Measurements from ENCODE around the gene FRK. TPM values are rescaled to one million over a fixed set of nuclear protein-coding genes. Genes with fewer than 3 reads are reported as not detected.
"Not testable (repeated sequence)": the region's sequence is repeated elsewhere in the genome, so short reads cannot be mapped to it uniquely, and the experiment has no call there.

The FRK gene
- polyA plus RNA-seq, 4 donors = 2.9 to 11.2 (median 5.8) TPM

- no peak for FAIRE-seq
- Histone ChIP-seq H3K4me1 (ENCODE audit: control insufficient read depth in 3 of 3, insufficient read depth in 2 of 3, low read depth in 1 of 3, low read length in 2 of 3) (no peaks in the 10 kb centered on the region), H3K27ac (ENCODE audit: low read depth in 1 of 3, low read length in 2 of 3) (no peak overlapping the region), H3K36me3 (ENCODE audit: control insufficient read depth in 3 of 3, insufficient read depth in 2 of 3, low read depth in 1 of 3, low read length in 3 of 3) (no peaks in the 10 kb centered on the region), H3K9me3 (ENCODE audit: control insufficient read depth in 2 of 2, insufficient read depth in 1 of 2, low read depth in 1 of 2, low read length in 1 of 2) (no peaks in the 10 kb centered on the region), H3K4me3 (ENCODE audit: low read depth in 1 of 3, low read length in 3 of 3) (no peak overlapping the region), H3K27me3 (ENCODE audit: control insufficient read depth in 3 of 3, insufficient read depth in 3 of 3, low read length in 3 of 3) (no peaks in the 10 kb centered on the region)
- no peak for DNase-seq
- WGBS, 3 donors = 91 to 94% (median 93%) methylated on average over 10 of the region's 10 CpGs
Measured at GRCh38 chr6:115890238-115890637, 170.5 kb downstream of the FRK start.

GRCh38 chr6:115888687-115889470 is 171.8 kb downstream of the FRK start:
- not testable (repeated sequence) for H3K36me3 ChIP-seq (ENCODE audit: control insufficient read depth in 3 of 3, insufficient read depth in 2 of 3, low read depth in 1 of 3, low read length in 3 of 3); H3K27me3 ChIP-seq (ENCODE audit: control insufficient read depth in 3 of 3, insufficient read depth in 3 of 3, low read length in 3 of 3); H3K4me1 ChIP-seq (ENCODE audit: control insufficient read depth in 3 of 3, insufficient read depth in 2 of 3, low read depth in 1 of 3, low read length in 2 of 3); H3K27ac ChIP-seq (ENCODE audit: low read depth in 1 of 3, low read length in 2 of 3); FAIRE-seq; H3K9me3 ChIP-seq (ENCODE audit: control insufficient read depth in 2 of 2, insufficient read depth in 1 of 2, low read depth in 1 of 2, low read length in 1 of 2); DNase-seq; H3K4me3 ChIP-seq (ENCODE audit: low read depth in 1 of 3, low read length in 3 of 3)
- WGBS, 3 donors = 95 to 96% (median 95%) methylated on average over 28 to 38 of the region's 38 CpGs

- 80 to 85% (median 82%) methylated on average over 7 of the region's 7 CpGs for WGBS, 3 donors
- Histone ChIP-seq H3K36me3 (ENCODE audit: control insufficient read depth in 3 of 3, insufficient read depth in 2 of 3, low read depth in 1 of 3, low read length in 3 of 3) (no peaks in the 10 kb centered on the region), H3K4me3 (ENCODE audit: low read depth in 1 of 3, low read length in 3 of 3) (no peak overlapping the region), H3K9me3 (ENCODE audit: control insufficient read depth in 2 of 2, insufficient read depth in 1 of 2, low read depth in 1 of 2, low read length in 1 of 2) (no peaks in the 10 kb centered on the region), H3K27ac (ENCODE audit: low read depth in 1 of 3, low read length in 2 of 3) (no peak overlapping the region), H3K27me3 (ENCODE audit: control insufficient read depth in 3 of 3, insufficient read depth in 3 of 3, low read length in 3 of 3) (no peaks in the 10 kb centered on the region), H3K4me1 (ENCODE audit: control insufficient read depth in 3 of 3, insufficient read depth in 2 of 3, low read depth in 1 of 3, low read length in 2 of 3) (no peaks in the 10 kb centered on the region)
- DNase-seq = no peak
- FAIRE-seq = no peak
Measured at GRCh38 chr6:115887891-115888290, 172.8 kb downstream of the FRK start.

GRCh38 chr6:115885636-115886366 is 174.9 kb downstream of the FRK start:
- no peaks in the 10 kb centered on the region for H3K9me3 ChIP-seq (ENCODE audit: control insufficient read depth in 2 of 2, insufficient read depth in 1 of 2, low read depth in 1 of 2, low read length in 1 of 2)
- no peaks in the 10 kb centered on the region for H3K4me1 ChIP-seq (ENCODE audit: control insufficient read depth in 3 of 3, insufficient read depth in 2 of 3, low read depth in 1 of 3, low read length in 2 of 3)
- FAIRE-seq (no peak), DNase-seq (no peak)
- no peaks in the 10 kb centered on the region for H3K36me3 ChIP-seq (ENCODE audit: control insufficient read depth in 3 of 3, insufficient read depth in 2 of 3, low read depth in 1 of 3, low read length in 3 of 3)
- H3K4me3 ChIP-seq (ENCODE audit: low read depth in 1 of 3, low read length in 3 of 3) = no peak overlapping the region
- WGBS, 3 donors = 76 to 82% (median 81%) methylated on average over 4 of the region's 4 CpGs
- no peak overlapping the region for H3K27ac ChIP-seq (ENCODE audit: low read depth in 1 of 3, low read length in 2 of 3)
- H3K27me3 ChIP-seq (ENCODE audit: control insufficient read depth in 3 of 3, insufficient read depth in 3 of 3, low read length in 3 of 3) = no peaks in the 10 kb centered on the region

GRCh38 chr6:115882771-115883170 is 177.9 kb downstream of the FRK start:
- no peak for FAIRE-seq
- WGBS, 3 donors = 67 to 85% (median 77%) methylated on average over 2 of the region's 2 CpGs

GRCh38 chr6:115882174-115882573 is 178.5 kb downstream of the FRK start:
- H3K36me3 ChIP-seq (ENCODE audit: control insufficient read depth in 3 of 3, insufficient read depth in 2 of 3, low read depth in 1 of 3, low read length in 3 of 3) = no peaks in the 10 kb centered on the region
- H3K27ac ChIP-seq (ENCODE audit: low read depth in 1 of 3, low read length in 2 of 3) = no peak overlapping the region
- H3K27me3 ChIP-seq (ENCODE audit: control insufficient read depth in 3 of 3, insufficient read depth in 3 of 3, low read length in 3 of 3) = no peaks in the 10 kb centered on the region
- DNase-seq (no peak), FAIRE-seq (no peak)
- no peaks in the 10 kb centered on the region for H3K9me3 ChIP-seq (ENCODE audit: control insufficient read depth in 2 of 2, insufficient read depth in 1 of 2, low read depth in 1 of 2, low read length in 1 of 2)
- no peak overlapping the region for H3K4me3 ChIP-seq (ENCODE audit: low read depth in 1 of 3, low read length in 3 of 3)
- 69 to 100% (median 76%) methylated on average over 3 to 5 of the region's 5 CpGs for WGBS, 3 donors
- no peaks in the 10 kb centered on the region for H3K4me1 ChIP-seq (ENCODE audit: control insufficient read depth in 3 of 3, insufficient read depth in 2 of 3, low read depth in 1 of 3, low read length in 2 of 3)

More at GRCh38 chr6:115882771-115883170, 177.9 kb downstream of the FRK start:
- no peaks in the 10 kb centered on the region for H3K36me3 ChIP-seq (ENCODE audit: control insufficient read depth in 3 of 3, insufficient read depth in 2 of 3, low read depth in 1 of 3, low read length in 3 of 3)
- H3K27ac ChIP-seq (ENCODE audit: low read depth in 1 of 3, low read length in 2 of 3) = no peak overlapping the region
- no peak for DNase-seq
- H3K4me3 ChIP-seq (ENCODE audit: low read depth in 1 of 3, low read length in 3 of 3) = no peak overlapping the region
- no peaks in the 10 kb centered on the region for H3K27me3 ChIP-seq (ENCODE audit: control insufficient read depth in 3 of 3, insufficient read depth in 3 of 3, low read length in 3 of 3)
- H3K9me3 ChIP-seq (ENCODE audit: control insufficient read depth in 2 of 2, insufficient read depth in 1 of 2, low read depth in 1 of 2, low read length in 1 of 2) = no peaks in the 10 kb centered on the region
- H3K4me1 ChIP-seq (ENCODE audit: control insufficient read depth in 3 of 3, insufficient read depth in 2 of 3, low read depth in 1 of 3, low read length in 2 of 3) = no peaks in the 10 kb centered on the region

Other genes starting within 250 kb of the FRK start
- 10 to 100 TPM; 18.4 to 59.5 (median 24.7) TPM for gene NT5DC1, start 40.0 kb upstream of the FRK start, polyA plus RNA-seq
- gene COL10A1, start 65.2 kb upstream of the FRK start, polyA plus RNA-seq = under 1 TPM in 1 of 4 donors, not detected in 3; 0.09 TPM
- gene TSPYL4, start 193.2 kb upstream of the FRK start, polyA plus RNA-seq = 10 to 100 TPM in 2 of 4 donors, 1 to 10 TPM in 2; 1.6 to 17.9 (median 7.1) TPM
- gene TSPYL1, start 219.0 kb upstream of the FRK start, polyA plus RNA-seq = 10 to 100 TPM; 25.1 to 90.8 (median 32.8) TPM